Stimulated activated CD4-positive, alpha-beta T cell treated with anti-CD3 and anti-CD28 coated beads, Interleukin-15, amount 100 ng/mL, for 48 hours (primary cell): Measurements from ENCODE around the gene TAX1BP3.
"Not testable (repeated sequence)": the region's sequence is repeated elsewhere in the genome, so short reads cannot be mapped to it uniquely, and the experiment has no call there.

Experiments used
- DNase-seq, 2 donors: peaks; one replicate each; pipeline ENCODE4 v3.0.0-alpha.2; 2020; ENCODE audit warnings: low read depth in 2 of 2

The TAX1BP3 gene

GRCh38 chr17:3668279-3669084, at the start of gene TAX1BP3, which contains the start of gene EMC6:
Gene TAX1BP3 (minus strand): TSS chr17:3668578. CDS start chr17:3668526, 52 bp downstream.
Gene EMC6 (plus strand): TSS chr17:3668812. CDS start chr17:3669147, 335 bp downstream.
- peak; percentile 96 to 97 for DNase-seq

GRCh38 chr17:3715296-3715695, 46.9 kb upstream of the TAX1BP3 start:
- DNase-seq = no peak

GRCh38 chr17:3712811-3713463, 44.6 kb upstream of the TAX1BP3 start:
- peak in 1 of 2 donors; percentile 27 for DNase-seq

- peak; percentile 61 to 73 for DNase-seq
Observed at GRCh38 chr17:3710951-3711383, 42.6 kb upstream of the TAX1BP3 start.

- DNase-seq = no peak
Observed at GRCh38 chr17:3708366-3708765, 40.0 kb upstream of the TAX1BP3 start.

GRCh38 chr17:3705718-3705984, 37.3 kb upstream of the TAX1BP3 start:
- not testable (repeated sequence) for DNase-seq

- no peak for DNase-seq
Observed at GRCh38 chr17:3704931-3705717, 36.7 kb upstream of the TAX1BP3 start.

GRCh38 chr17:3702041-3702539, 33.7 kb upstream of the TAX1BP3 start:
- DNase-seq = not testable (repeated sequence)

GRCh38 chr17:3699951-3700350, 31.6 kb upstream of the TAX1BP3 start:
- no peak for DNase-seq

GRCh38 chr17:3698139-3698538, 29.8 kb upstream of the TAX1BP3 start:
- no peak for DNase-seq

- no peak for DNase-seq
Observed at GRCh38 chr17:3697103-3697476, 28.7 kb upstream of the TAX1BP3 start.

GRCh38 chr17:3695723-3696411, 27.5 kb upstream of the TAX1BP3 start, which contains the start of gene P2RX5:
Gene P2RX5 (minus strand): TSS chr17:3696155. CDS start chr17:3696005, 150 bp downstream.
- peak in 1 of 2 donors; percentile 32 for DNase-seq

- DNase-seq = no peak
Observed at GRCh38 chr17:3695129-3695722, 26.8 kb upstream of the TAX1BP3 start.

GRCh38 chr17:3693829-3694231, 25.5 kb upstream of the TAX1BP3 start:
- DNase-seq = peak in 1 of 2 donors; percentile 30

- no peak for DNase-seq
Observed at GRCh38 chr17:3693141-3693540, 24.8 kb upstream of the TAX1BP3 start.

- DNase-seq = no peak
Observed at GRCh38 chr17:3692346-3692745, 24.0 kb upstream of the TAX1BP3 start.

GRCh38 chr17:3691617-3692067, 23.3 kb upstream of the TAX1BP3 start:
- DNase-seq = no peak

GRCh38 chr17:3690094-3690715, 21.8 kb upstream of the TAX1BP3 start:
- DNase-seq = no peak

GRCh38 chr17:3689262-3690093, 21.1 kb upstream of the TAX1BP3 start:
- no peak for DNase-seq

GRCh38 chr17:3688852-3689261, 20.5 kb upstream of the TAX1BP3 start:
- DNase-seq = no peak
